Right lobe of liver (tissue), 4 donors: ENCODE results near the gene PTPRK.

Experiments used
- CTCF ChIP-seq, 4 donors: fragments of 200-600 bp in 3 of 4; fragments of 450-650 bp in 1 of 4; IDR thresholded peaks; one replicate each; pipeline versions ENCODE4 v1.5.1 to v1.8.0; 2016 to 2022; ENCODE audit warnings: antibody characterized with exemption in 4 of 4, mild to moderate bottlenecking in 2 of 4
- POLR2A ChIP-seq: fragments of 450-650 bp; IDR thresholded peaks from one replicate; pipeline ENCODE4 v1.6.1; 2017; ENCODE audit warnings: antibody characterized with exemption, mild to moderate bottlenecking
- donor health status: DM: no; HTN: no; CAD: no.
- donor health status: DM: no; HTN: no; CAD: no.
- donor health status: DM: no; HTN: yes; CAD: no.

GRCh38 chr6:128438393-128438792 lies 82.0 kb downstream of the PTPRK start:
- no peak for TF ChIP-seq CTCF (IDR thresholded peaks at IDR 0.05)
- no peak for TF ChIP-seq POLR2A
